ENCODE measurements around the gene BLOC1S4.

BLOC1S4 gene

GRCh38 chr4:6693231-6694176 is 22.5 kb upstream of the BLOC1S4 start, which contains the start of gene S100P:
Gene S100P (plus strand): TSS chr4:6693878. CDS start chr4:6693933, 55 bp downstream.
- no peak for DNase-seq (ENCODE audit: extremely low read depth, low read depth)
- no peak for TF ChIP-seq CTCF (IDR thresholded peaks at IDR 0.05; ENCODE audit: low read depth, low read length)

GRCh38 chr4:6694177-6694901 is 21.6 kb upstream of the BLOC1S4 start:
- TF ChIP-seq CTCF (IDR thresholded peaks at IDR 0.05; ENCODE audit: low read depth, low read length), result no peak
- DNase-seq (ENCODE audit: extremely low read depth, low read depth), result no peak

GRCh38 chr4:6695660-6696610 is 20.0 kb upstream of the BLOC1S4 start:
- no peak for TF ChIP-seq CTCF (IDR thresholded peaks at IDR 0.05; ENCODE audit: low read depth, low read length)
- DNase-seq (ENCODE audit: extremely low read depth, low read depth), result no peak

- TF ChIP-seq CTCF (IDR thresholded peaks at IDR 0.05; ENCODE audit: low read depth, low read length), result no peak
- no peak for DNase-seq (ENCODE audit: extremely low read depth, low read depth)
These were observed 19.4 kb upstream of the BLOC1S4 start for GRCh38 chr4:6696611-6697010.

GRCh38 chr4:6697131-6697530 is 18.8 kb upstream of the BLOC1S4 start:
- DNase-seq (ENCODE audit: extremely low read depth, low read depth), result no peak
- no peak for TF ChIP-seq CTCF (IDR thresholded peaks at IDR 0.05; ENCODE audit: low read depth, low read length)

GRCh38 chr4:6699388-6699787 is 16.6 kb upstream of the BLOC1S4 start:
- no peak for TF ChIP-seq CTCF (IDR thresholded peaks at IDR 0.05; ENCODE audit: low read depth, low read length)

More at GRCh38 chr4:6699388-6699787, 16.6 kb upstream of the BLOC1S4 start:
- no peak for DNase-seq (ENCODE audit: extremely low read depth, low read depth)
